ENCODE results near the gene CCDC88B. TPM values are rescaled to one million over a fixed set of nuclear protein-coding genes. Genes with fewer than 3 reads are reported as not detected.

CCDC88B gene
- total and polyA plus RNA-seq, 10 of the 15 experiments (the other 5 are each of a cell fraction or from before 2014, with no cell fraction given), result 0.24 to 66.0 (median 19.2) TPM

- TF ChIP-seq ZNF687 (IDR thresholded peaks at IDR 0.05), result peak; percentile 54; the same call in 1 of the 2 replicates
- peak; percentile 70 to 86 for TF ChIP-seq BHLHE40 (IDR thresholded peaks at IDR 0.05; ENCODE audit: borderline replicate concordance in 1 of 2, low read depth in 2 of 2, low read length in 1 of 2)
- peak; percentile 40; the same call in 1 of the 2 replicates for TF ChIP-seq HCFC1 (IDR thresholded peaks at IDR 0.05; ENCODE audit: low read length)
- peak; percentile 50; the same call in 1 of the 2 replicates for TF ChIP-seq SMAD5 (IDR thresholded peaks at IDR 0.05; ENCODE audit: low read depth)
- no peak for TF ChIP-seq SMAD1 (IDR thresholded peaks at IDR 0.05; ENCODE audit: low read depth, partially characterized antibody)
- TF ChIP-seq POLR2A (IDR thresholded peaks at IDR 0.05; ENCODE audit: low read depth, low read length), result peak; percentile 78
- TF ChIP-seq NR2C1 (IDR thresholded peaks at IDR 0.05), result peak; percentile 50; the same call in 1 of the 2 replicates
- peak in 1 of 2 experiments; percentile 29; a peak in 1 of 3 replicates for TF ChIP-seq EGR1 (IDR thresholded peaks at IDR 0.05; ENCODE audit: borderline replicate concordance in 1 of 2, low read depth in 2 of 2, low read length in 2 of 2)
- TF ChIP-seq, protein P1, sequence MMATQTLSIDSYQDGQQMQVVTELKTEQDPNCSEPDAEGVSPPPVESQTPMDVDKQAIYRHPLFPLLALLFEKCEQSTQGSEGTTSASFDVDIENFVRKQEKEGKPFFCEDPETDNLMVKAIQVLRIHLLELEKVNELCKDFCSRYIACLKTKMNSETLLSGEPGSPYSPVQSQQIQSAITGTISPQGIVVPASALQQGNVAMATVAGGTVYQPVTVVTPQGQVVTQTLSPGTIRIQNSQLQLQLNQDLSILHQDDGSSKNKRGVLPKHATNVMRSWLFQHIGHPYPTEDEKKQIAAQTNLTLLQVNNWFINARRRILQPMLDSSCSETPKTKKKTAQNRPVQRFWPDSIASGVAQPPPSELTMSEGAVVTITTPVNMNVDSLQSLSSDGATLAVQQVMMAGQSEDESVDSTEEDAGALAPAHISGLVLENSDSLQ (IDR thresholded peaks at IDR 0.05), result peak; percentile 55; the same call in 1 of the 2 replicates
- peak; percentile 72 for TF ChIP-seq RELB (IDR thresholded peaks at IDR 0.05; ENCODE audit: low read depth)
- TF ChIP-seq RCOR1 (conservative IDR thresholded peaks at IDR 0.05; ENCODE audit: low read depth, low read length), result no peak
- 0 out of 2 replicates have a peak, but pooled peaks have one; percentile 33 for TF ChIP-seq EED (IDR thresholded peaks at IDR 0.05; ENCODE audit: low read depth)
- TF ChIP-seq NFYB (IDR thresholded peaks at IDR 0.05; ENCODE audit: insufficient read depth, low read depth, low read length), result no peak
- no peak for TF ChIP-seq FOXK2 (IDR thresholded peaks at IDR 0.05)
- no peak for TF ChIP-seq EZH2 (IDR thresholded peaks at IDR 0.05; ENCODE audit: borderline replicate concordance, control insufficient read depth, low read depth, low read length)
- TF ChIP-seq IKZF1 (conservative IDR thresholded peaks at IDR 0.05), result peak; percentile 90
- no peak; the same call in 1 of the 2 replicates for TF ChIP-seq PML (IDR thresholded peaks at IDR 0.05; ENCODE audit: low read length)
- TF ChIP-seq, protein P2, sequence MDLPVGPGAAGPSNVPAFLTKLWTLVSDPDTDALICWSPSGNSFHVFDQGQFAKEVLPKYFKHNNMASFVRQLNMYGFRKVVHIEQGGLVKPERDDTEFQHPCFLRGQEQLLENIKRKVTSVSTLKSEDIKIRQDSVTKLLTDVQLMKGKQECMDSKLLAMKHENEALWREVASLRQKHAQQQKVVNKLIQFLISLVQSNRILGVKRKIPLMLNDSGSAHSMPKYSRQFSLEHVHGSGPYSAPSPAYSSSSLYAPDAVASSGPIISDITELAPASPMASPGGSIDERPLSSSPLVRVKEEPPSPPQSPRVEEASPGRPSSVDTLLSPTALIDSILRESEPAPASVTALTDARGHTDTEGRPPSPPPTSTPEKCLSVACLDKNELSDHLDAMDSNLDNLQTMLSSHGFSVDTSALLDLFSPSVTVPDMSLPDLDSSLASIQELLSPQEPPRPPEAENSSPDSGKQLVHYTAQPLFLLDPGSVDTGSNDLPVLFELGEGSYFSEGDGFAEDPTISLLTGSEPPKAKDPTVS (IDR thresholded peaks at IDR 0.05; ENCODE audit: low read depth, low read length), result no peak
- 0 out of 2 replicates have a peak, but pooled peaks have one; percentile 37 for TF ChIP-seq MXI1 (IDR thresholded peaks at IDR 0.05; ENCODE audit: low read depth, low read length)
- peak; percentile 24; the same call in 1 of the 2 replicates for TF ChIP-seq CREM (IDR thresholded peaks at IDR 0.05; ENCODE audit: low read depth)
- peak; percentile 28; the same call in 1 of the 2 replicates for TF ChIP-seq LARP7 (IDR thresholded peaks at IDR 0.05)
- peak; percentile 96 for TF ChIP-seq GATAD2B (conservative IDR thresholded peaks at IDR 0.05; ENCODE audit: low read depth)
Measured at GRCh38 chr11:64339754-64340408, at the start of gene CCDC88B (continued).
